Neural cell (in vitro differentiated cells): ENCODE results near the gene PKIB. TPM values are rescaled to one million over a fixed set of nuclear protein-coding genes. Genes with fewer than 3 reads are reported as not detected.

Source experiments
- H2AFZ ChIP-seq: fragments of 200-600, 300-800 bp; sonication (generic), shearing (Covaris generic); 2 replicates; pipeline ENCODE4 v1.6.0; 2014; ENCODE audit warnings: low read depth, mild to moderate bottlenecking, antibody characterized with exemption, low read length, moderate library complexity
- H3F3A ChIP-seq: fragments of 200-600 bp; shearing (Covaris generic); 2 replicates; pipeline ENCODE4 v1.6.1; 2016; ENCODE audit warnings: mild to moderate bottlenecking, moderate library complexity, mixed read lengths, antibody characterized with exemption, low read length; ENCODE audit not compliant: insufficient read depth, poor library complexity, severe bottlenecking
- H3K27ac ChIP-seq: fragments of 200-600, 300-800 bp; sonication (generic), shearing (Covaris generic); 2 replicates; pipeline ENCODE4 v1.5.1; 2014; ENCODE audit warnings: mild to moderate bottlenecking, low read length, moderate library complexity
- H3K27me3 ChIP-seq: fragments of 300-800, 200-600 bp; sonication (generic), shearing (Covaris generic); 2 replicates; pipeline ENCODE4 v1.6.0; 2014; ENCODE audit warnings: mild to moderate bottlenecking, low read depth, low read length, moderate library complexity; ENCODE audit not compliant: insufficient read depth
- H3K36me3 ChIP-seq: fragments of 300-800, 200-600 bp; sonication (generic), shearing (Covaris generic); 2 replicates; pipeline ENCODE4 v1.5.1; 2014; ENCODE audit warnings: mild to moderate bottlenecking, antibody characterized with exemption, low read length, moderate library complexity; ENCODE audit not compliant: insufficient read depth
- H3K4me2 ChIP-seq: fragments of 300-800, 200-600 bp; sonication (generic), shearing (Covaris generic); 2 replicates; pipeline ENCODE4 v1.6.0; 2014; ENCODE audit warnings: mild to moderate bottlenecking, low read length
- H3K4me3 ChIP-seq: fragments of 300-800, 200-600 bp; sonication (generic), shearing (Covaris generic); 2 replicates; pipeline ENCODE4 v1.5.1; 2014; ENCODE audit warnings: mild to moderate bottlenecking, low read length, moderate library complexity
- H3K79me2 ChIP-seq: fragments of 200-600 bp; shearing (Covaris generic); replicated peaks from 2 replicates; pipeline ENCODE4 v1.6.0; 2014; ENCODE audit warnings: mild to moderate bottlenecking, low read length, moderate library complexity; ENCODE audit not compliant: insufficient read depth
- H3K9ac ChIP-seq: fragments of 300-800, 200-600 bp; sonication (generic), shearing (Covaris generic); 2 replicates; pipeline ENCODE4 v1.6.1; 2016; ENCODE audit warnings: mild to moderate bottlenecking, low read length, mixed read lengths
- H3K9me2 ChIP-seq: fragments of 200-600 bp; shearing (Covaris generic); 2 replicates; pipeline ENCODE4 v1.6.1; 2016; ENCODE audit warnings: mild to moderate bottlenecking, low read length, mixed read lengths; ENCODE audit not compliant: insufficient read depth
- H3K9me3 ChIP-seq: fragments of 200-600, 300-800 bp; sonication (generic), shearing (Covaris generic); 2 replicates; pipeline ENCODE4 v1.6.1; 2016; ENCODE audit warnings: mild to moderate bottlenecking, mixed run types, low read length, moderate library complexity, mixed read lengths
- H4K20me1 ChIP-seq: fragments of 200-600 bp; shearing (Covaris generic); 2 replicates; pipeline ENCODE4 v1.6.1; 2016; ENCODE audit warnings: mild to moderate bottlenecking, mixed run types; ENCODE audit not compliant: insufficient read depth
- CTCF ChIP-seq: fragments of 450-650 bp; IDR thresholded peaks from 2 replicates; pipeline ENCODE4 v1.5.1; 2014; ENCODE audit warnings: antibody characterized with exemption, mild to moderate bottlenecking, moderate library complexity; ENCODE audit not compliant: poor library complexity, severe bottlenecking
- EP300 ChIP-seq: fragments of 450-650 bp; conservative IDR thresholded peaks from 2 replicates; pipeline ENCODE4 v1.6.1; 2014; ENCODE audit warnings: antibody characterized with exemption, mild to moderate bottlenecking, moderate library complexity; ENCODE audit not compliant: poor library complexity, severe bottlenecking
- EZH2 ChIP-seq: fragments of 200-600, 300-800 bp; shearing (Covaris generic), sonication (generic); IDR thresholded peaks from 2 replicates; pipeline ENCODE4 v1.6.1; 2014; ENCODE audit warnings: antibody characterized with exemption, low read length, borderline replicate concordance, mild to moderate bottlenecking; ENCODE audit not compliant: insufficient read depth, poor library complexity, severe bottlenecking
- MXI1 ChIP-seq: fragments of 450-650 bp; conservative IDR thresholded peaks from 2 replicates; pipeline ENCODE4 v1.6.1; 2014; ENCODE audit warnings: antibody characterized with exemption, mild to moderate bottlenecking; ENCODE audit not compliant: poor library complexity, severe bottlenecking
- POLR2AphosphoS5 ChIP-seq: IDR thresholded peaks from 2 replicates; pipeline ENCODE4 v1.6.1; 2012
- RAD21 ChIP-seq: fragments of 450-650 bp; conservative IDR thresholded peaks from 2 replicates; pipeline ENCODE4 v1.6.1; 2014; ENCODE audit warnings: antibody characterized with exemption, mild to moderate bottlenecking, moderate library complexity
- REST ChIP-seq: IDR thresholded peaks from 2 replicates; pipeline ENCODE4 v1.6.1; 2012; ENCODE audit warnings: borderline replicate concordance
- SMC3 ChIP-seq: fragments of 450-650 bp; conservative IDR thresholded peaks from 2 replicates; pipeline ENCODE4 v1.6.1; 2014; ENCODE audit warnings: antibody characterized with exemption, mild to moderate bottlenecking, moderate library complexity; ENCODE audit not compliant: poor library complexity
- TAF1 ChIP-seq: IDR thresholded peaks from 2 replicates; pipeline ENCODE4 v1.6.1; 2012; ENCODE audit warnings: low read depth
- polyA plus RNA-seq: library from polyadenylated mRNA; depleted of rRNA; stranded (reverse); fragments of >200 nt; gene quantifications from 2 replicates; pipeline ENCODE4 v1.2.3, GENCODE V29; 2014

The PKIB gene
- polyA plus RNA-seq, 1 donor from 2014 or later: 22.8 TPM

- H3K9ac ChIP-seq: no peak overlapping the region
- H4K20me1 ChIP-seq: no peaks in the 10 kb centered on the region
- H3K27me3 ChIP-seq: no peaks in the 10 kb centered on the region
- H3K36me3 ChIP-seq: no peaks in the 10 kb centered on the region
- H3K4me3 ChIP-seq: no peak overlapping the region
- no peaks in the 10 kb centered on the region for H3K9me3 ChIP-seq
- no peak overlapping the region for H3K27ac ChIP-seq
- no peak for TF ChIP-seq SMC3
- TF ChIP-seq EP300: no peak
- no peak for TF ChIP-seq MXI1
- TF ChIP-seq EZH2: no peak
- TF ChIP-seq REST: no peak
- TF ChIP-seq TAF1: no peak
- TF ChIP-seq POLR2AphosphoS5: no peak
- TF ChIP-seq CTCF: no peak
- TF ChIP-seq RAD21: no peak
- H3K79me2 ChIP-seq: no peaks in the 10 kb centered on the region
- H3K4me2 ChIP-seq: no peak overlapping the region
- H3K9me2 ChIP-seq: no peaks in the 10 kb centered on the region
- H2AFZ ChIP-seq: no peak overlapping the region
- no peaks in the 10 kb centered on the region for H3F3A ChIP-seq
These were observed 144.1 kb downstream of the PKIB start for GRCh38 chr6:122754191-122754731.

GRCh38 chr6:122755901-122756300, 145.7 kb downstream of the PKIB start:
- Histone ChIP-seq H4K20me1 (no peaks in the 10 kb centered on the region), H3K36me3 (no peaks in the 10 kb centered on the region), H3K9me3 (no peaks in the 10 kb centered on the region), H3K27me3 (no peaks in the 10 kb centered on the region), H3F3A (no peaks in the 10 kb centered on the region), H3K4me2 (no peak overlapping the region), H2AFZ (no peak overlapping the region), H3K79me2 (no peaks in the 10 kb centered on the region), H3K27ac (no peak overlapping the region), H3K9ac (no peak overlapping the region), H3K4me3 (no peak overlapping the region), H3K9me2 (no peaks in the 10 kb centered on the region)
- TF ChIP-seq POLR2AphosphoS5: no peak
- no peak for TF ChIP-seq EP300
- no peak for TF ChIP-seq CTCF
- TF ChIP-seq TAF1: no peak
- no peak for TF ChIP-seq RAD21
